ENCODE data around the gene CLIC6.
A peak's percentile ranks its signal among the peaks of the same experiment; 100 is the strongest.

Gene CLIC6

DNA sequence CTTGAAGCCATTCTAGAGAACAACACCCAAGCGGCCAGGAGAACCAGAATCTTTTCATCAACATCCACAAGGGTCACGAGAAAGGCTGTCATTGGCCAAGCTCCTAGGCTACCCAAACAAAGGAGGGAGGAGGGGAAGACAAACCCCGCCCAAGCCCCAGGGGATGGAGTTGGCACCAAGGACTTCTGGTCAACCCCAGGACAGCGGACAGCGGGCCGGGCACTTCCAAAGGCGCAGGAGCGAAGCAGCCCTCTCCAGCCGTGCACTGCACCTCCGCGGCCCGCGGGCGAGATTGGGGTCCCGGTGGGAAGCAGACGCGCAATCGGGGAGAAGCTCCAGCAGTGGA, at the start of gene CLIC6:
Gene CLIC6 (plus strand): TSS at position 192 of the 346 bp plus-strand sequence. CDS start 395 bp downstream, outside the sequence.
- no peak for DNase-seq

DNA sequence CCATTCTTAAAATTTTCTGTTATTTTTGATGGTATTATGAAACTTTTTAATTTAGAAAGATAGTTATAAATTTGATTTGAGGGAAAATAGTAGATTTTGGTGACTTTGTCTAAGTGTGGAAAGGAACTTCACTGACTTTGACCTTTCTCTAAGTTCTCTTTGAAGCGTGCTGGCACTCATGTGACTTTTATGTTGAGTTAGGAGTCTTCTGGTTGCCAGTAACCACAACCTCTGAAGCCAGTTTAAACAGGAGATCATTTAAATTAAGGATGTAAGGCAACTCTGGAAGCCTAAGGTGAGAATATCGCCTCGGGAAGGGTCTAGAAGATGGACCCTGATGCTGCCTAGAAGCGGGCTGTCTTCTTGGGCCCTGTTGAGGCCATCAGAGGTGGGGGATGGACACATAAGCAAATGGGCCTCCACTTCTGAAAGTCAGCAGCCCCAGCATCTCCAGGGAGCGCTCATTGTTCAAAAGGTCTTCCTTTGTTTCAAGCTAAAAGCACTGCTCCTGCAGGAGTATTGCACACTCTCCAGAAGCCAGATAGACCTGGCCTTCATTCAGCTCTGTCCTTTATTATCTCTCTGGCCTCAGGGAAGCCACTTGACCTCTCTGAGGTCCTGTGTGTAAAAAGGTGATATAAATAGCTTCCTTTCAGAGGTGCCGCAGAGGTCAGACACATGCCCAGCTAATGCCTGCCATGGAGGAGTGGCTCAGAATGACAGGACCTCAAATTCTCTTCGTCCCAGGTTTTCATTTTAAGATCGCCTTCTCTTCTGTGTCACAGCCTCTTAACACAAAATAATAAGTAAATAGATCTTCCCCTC, 48.7 kb upstream of the CLIC6 start:
- DNase-seq, result no peak

DNA sequence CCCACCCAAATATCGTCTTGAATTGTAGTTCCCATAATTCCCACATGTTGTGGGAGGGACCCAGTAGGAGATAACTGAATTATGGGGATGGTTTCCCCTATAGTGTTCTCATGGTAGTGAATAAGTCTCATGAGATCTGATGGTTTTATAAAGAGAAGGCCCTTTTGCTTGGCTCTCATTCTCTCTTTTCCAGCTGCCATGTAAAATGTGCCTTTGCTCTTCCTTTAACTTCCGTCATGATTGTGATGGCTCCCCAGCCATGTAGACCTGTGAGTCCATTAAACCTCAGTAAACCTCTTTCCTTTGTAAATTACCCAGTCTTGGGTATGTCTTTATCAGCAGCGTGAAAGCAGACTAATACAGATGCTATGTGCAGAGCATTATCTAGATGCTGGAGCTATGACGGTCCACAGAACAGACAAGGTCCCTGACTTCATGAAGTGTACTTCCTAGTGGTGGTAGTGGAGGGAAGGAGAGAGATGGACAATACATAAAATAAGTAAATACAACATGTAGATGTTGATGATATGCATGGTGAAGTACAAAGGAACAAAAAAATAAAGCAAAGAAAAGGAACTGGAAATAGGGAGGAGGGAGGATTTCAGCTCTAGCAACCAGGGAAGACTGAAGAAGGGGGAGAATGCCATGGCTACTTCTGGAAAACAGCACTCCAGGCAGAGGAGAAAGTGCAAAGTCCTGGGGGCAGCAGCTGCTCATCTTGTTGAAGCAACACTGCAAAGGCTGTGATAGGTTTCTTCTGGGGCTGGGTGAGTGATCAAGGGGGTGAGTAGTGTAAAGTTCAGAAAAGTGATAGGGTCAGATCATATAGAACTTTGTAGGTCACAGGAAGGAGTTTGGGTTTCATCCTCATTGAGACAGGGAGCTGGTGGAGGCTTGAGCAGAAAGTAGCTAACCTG, 47.1 kb upstream of the CLIC6 start:
- DNase-seq, result no peak

DNA sequence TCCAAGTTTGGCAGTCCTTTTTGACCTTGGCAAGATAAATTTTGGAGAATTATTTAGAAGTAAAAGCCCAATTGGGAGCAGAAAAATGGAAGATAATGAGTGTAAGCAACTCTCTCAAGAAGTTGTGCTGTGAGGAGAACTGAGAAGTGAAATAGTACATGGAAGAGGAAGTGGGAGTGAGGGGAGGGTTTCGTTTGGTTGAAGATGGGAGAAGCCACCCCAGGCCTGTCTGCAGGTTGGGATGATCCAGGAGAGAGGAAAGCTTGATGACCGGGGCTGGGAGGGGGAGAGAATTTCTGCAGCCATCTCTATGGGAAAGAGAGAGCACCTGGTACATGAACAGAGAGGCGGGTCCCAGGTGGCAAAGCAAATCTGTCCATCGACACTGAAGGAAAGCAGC, 45.3 kb upstream of the CLIC6 start:
- no peak for DNase-seq

DNA sequence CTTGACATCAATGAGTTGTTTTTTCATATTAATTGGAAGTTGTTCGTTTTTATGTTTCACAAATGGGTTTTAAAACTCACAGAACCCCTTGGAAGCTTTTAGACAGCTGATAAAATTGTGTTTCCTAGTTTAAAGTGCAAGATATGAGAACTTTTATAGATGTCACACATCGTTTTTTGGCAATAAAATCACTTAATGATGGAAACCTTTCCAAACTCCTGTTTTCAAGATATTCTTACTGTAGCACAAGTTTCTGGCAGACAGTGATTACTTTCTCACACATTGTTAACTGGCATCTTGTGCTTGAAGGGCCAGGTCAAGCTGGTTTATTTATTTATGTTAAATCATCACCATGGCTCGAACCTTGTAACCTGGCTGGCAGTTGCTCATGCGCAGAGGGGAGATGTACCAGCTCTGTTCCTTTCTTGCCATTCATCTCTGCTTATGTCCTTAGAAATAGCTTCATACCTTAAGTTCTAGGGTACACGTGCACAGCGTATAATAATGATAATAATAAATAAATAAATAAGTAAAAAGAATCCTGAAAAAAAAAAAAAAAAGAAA, 43.7 kb upstream of the CLIC6 start:
- no peak for DNase-seq

DNA sequence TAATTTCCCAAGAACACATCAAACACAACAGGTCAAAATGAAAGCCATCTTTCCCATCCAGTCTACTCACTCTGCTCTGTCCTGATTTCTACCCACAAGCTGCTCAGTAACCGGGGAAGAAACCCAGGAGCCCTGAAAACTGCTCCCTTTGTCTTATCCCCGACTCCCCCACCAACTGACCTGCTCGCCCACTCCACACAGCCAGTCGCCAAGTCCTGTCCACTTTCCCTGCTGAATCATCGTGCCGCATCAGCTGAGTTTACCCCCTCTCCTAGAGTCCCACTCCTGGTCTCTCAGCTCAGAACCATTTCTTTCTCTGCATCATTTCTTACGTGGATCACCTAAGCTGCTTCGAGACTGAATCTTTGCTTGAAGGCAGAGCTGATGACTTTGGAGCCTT, 42.7 kb upstream of the CLIC6 start:
- no peak for DNase-seq

DNA sequence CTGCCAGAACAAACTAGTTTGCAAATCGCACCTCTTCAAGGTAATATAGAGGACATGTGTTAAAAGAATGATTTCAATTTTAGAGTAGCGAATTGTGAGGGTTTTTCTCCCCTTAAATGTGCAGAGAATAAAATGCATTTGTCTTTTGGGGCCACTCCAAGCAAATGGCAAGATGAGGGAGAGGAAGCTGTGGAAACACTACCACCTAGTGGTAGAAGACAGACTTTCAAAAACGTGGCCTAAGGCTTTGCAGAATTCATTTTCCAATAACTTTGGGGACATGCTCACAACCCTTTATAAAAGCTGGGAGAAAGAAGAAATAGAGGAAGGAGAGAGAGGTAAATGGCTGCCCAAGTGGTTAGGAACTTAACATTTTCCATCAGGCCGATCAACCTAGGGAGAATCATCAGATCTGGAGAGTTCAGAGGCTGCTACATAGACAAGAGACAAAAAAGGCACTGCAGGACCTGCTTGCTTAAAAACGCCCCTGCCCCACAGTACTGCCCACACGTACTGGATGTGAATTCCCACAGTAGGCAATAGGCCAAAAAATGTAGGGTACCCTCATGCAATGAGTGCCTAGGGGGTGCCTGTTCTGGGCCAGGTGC, 38.2 kb upstream of the CLIC6 start:
- peak; percentile 47 for DNase-seq

DNA sequence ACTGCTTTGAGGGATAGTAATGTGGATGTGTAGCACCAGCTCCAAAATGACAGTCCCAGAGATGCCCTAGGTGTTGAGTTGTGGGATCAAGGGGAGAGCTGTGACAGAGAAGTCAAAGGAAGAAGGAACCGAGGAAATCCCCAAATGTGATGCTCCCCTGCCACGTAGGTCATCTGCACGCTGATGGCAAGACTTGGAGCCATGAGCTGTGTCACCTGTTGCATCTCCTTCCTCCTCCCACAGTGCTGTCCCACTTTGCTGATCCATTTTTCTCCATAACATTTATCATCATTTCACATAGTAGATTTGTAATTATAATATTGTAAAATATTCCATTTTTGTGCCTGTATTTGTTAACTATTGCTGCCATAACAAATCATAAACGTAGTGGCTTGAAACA, 36.3 kb upstream of the CLIC6 start:
- no peak for DNase-seq

DNA sequence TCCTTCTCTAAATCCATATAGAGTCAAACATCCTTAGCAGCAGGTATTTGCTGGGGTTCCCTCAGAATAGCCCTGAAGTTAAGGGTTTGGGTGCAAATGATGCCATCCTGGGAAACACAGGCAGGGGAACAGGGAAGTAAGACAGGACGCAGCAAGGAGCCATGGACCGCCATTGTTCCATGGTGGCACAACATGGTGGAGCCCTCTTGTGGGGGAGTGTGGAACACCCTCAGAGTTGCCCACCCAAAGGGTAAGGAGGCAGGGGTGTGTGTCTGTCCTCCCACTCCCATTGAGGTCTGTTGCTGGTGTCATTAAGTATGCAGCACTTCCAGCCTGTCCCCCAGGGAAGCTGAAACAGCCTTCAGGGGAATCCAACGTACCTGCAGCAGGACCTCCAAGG, 33.5 kb upstream of the CLIC6 start:
- no peak for DNase-seq

DNA sequence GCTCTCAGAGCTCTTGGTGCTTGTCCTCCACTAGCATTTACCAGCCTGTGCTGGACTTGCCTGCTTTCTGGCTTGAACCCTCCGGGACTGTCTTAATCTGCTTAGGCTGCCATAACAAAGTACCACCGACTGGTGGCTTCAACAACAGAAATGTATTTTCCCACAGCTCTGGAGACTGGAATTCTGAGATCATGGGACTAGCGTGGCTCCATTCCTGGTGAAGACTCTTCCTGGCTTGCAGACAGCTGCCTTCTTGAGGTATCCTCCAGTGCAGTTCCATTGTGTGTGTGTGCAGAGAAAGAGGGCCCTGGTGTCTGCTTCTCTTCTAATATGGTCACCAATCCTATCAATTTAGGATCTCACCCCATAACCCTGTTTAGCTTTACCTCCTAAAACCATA, 31.8 kb upstream of the CLIC6 start:
- DNase-seq, result no peak

DNA sequence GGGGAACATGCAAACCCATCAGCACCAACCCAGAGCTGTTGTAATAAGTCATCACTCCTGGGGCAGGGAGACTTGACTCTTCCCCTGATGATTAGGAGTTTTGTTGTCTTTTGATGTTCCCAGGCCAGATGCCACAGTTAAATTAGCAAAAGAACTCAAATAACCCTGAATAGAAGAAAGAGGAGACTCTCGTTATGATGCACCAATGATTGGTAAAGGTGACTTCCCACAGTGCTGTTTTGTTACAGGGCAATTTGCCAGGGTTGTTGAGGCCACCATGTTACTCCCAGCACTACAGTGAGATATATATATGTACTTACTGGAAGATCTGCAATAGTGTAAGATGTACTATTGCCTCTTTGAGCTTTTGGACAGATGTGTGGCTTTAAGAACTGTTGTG, 29.5 kb upstream of the CLIC6 start:
- no peak for DNase-seq

DNA sequence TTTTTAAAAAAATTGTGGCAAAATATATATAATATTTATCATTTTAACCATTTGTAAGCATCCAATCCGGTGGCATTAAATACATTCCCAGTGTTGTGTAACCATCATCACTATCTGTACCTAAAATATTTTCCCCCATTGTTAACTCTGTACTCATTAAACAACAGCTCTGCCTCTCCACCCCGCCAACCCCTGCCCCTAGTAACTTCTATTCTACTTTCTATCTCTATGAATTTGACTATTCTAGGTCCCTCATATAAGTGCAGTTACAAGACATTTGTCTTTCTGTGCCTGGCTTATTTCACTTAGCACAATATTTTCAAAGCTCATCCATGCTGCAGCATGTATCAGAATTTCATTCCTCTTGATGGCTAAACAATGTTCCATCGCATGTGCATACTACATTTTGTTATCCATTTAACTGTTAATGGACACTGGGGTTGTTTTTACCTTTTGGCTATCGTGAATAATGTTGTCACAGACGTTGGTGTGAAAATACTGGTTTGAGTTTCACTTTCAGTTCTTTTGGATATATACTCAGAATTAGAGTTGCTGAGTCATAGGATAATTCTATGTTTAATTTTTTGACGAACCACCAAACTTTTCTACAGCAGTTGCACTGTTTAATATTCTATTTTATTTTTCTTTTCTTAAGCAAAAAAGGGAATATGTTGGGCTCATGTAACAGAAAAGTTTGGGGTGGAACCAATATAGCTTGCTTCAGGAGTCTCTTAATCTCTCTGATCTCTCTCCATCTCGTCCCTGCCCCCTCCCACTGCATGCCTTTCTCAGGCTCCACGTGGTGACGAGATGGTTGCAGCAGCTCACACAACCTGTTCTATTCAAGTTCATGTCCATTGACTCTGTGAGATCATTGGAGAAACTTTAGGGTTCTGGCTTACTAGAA, 28.7 kb upstream of the CLIC6 start:
- DNase-seq, result no peak

DNA sequence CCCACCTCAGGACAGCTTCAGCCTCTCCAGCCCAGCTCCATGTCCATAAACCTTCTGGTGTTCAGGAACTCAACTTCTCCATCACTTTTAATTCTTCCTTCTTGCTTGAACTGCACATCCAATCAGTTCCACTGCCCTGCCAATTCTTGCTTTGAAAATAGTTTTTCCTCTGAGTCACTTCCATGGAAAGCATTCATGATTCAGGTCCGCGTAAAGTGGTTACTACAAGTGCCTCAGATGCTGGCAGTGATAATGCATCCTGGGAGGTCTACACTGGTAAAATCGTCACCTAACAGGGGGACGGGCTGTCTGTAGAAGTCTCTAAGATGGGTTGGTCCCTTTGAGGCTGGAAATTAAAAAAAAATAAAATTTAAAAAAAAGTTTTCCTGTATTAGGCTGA, 27.9 kb upstream of the CLIC6 start:
- no peak for DNase-seq

DNA sequence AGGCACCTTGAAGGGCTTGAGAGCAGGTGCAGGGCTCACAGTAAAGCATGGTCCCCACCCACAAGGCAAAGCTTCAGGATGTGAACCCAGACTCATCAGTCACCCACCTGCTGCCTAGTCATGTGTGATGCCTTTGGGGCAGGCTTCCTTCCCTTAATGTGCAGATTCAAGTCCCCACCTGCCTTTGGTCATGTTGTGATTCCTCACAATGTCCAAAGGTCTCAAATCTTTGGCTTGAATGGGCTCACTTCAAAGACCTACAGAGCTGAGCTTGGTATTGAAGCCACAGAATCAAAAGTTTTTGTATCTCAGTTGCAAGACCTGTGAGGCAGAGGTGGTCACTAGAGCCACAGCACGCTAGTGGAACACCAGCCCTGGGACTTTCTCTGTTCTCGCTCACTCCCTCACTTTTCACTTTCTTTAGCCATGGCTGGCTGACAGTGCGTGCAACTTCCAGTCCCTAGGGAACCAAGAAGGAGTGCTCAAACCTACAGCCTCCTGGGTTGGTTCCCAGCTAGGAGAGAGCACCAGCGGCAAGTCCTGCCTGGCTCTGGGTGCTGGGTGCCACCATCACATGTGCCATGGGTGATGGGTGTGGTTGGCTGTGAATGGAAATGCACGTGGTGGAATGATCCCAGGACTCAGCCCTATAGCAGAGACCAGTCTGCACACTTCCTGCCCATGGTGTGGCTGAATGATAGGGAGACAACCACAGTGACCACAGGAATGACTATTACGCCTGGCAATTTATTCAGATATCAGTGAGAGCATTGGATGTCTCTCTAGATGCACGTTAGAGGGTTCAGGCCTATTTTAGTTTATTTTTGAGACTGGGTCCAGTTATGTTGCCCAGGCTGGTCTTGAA, 26.4 kb upstream of the CLIC6 start:
- no peak for DNase-seq

DNA sequence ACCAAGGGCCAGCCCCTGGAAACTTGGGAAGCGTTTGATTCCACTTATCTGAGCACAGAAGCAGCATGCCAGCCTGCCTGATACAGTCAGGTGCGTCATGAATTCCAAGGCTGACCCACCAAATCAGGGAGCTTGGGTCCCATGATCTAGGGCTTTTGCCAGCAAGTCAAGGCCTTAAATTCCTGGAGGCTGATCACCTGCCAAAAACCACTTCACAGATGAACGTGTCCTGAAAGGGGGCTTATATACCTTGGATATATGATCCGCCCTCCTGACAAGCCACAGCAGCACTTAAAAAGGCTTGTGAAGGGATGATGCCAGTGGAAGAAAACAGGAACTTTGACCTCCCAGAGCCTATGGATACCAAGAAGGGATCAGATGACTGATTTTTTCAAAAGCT, 24.0 kb upstream of the CLIC6 start:
- DNase-seq, result no peak

DNA sequence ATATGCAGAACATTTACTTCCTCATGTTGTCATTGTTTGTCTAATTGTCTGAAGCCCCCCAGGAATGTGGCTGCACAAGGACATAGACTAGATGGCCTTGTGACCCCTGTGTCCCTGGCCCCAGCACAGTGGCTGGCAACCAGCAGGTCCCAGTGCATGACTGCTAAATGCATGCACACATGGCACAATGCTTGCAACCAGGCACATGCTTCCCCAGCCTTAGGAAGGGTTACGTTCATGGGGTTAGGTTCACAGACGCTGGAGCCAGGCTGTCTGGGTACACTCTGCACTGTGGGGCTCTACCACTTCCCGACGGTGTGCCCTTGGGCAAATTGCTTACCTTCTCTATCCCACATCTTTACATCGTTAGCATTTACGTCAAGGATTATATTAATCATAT, 21.2 kb upstream of the CLIC6 start:
- no peak for DNase-seq

DNA sequence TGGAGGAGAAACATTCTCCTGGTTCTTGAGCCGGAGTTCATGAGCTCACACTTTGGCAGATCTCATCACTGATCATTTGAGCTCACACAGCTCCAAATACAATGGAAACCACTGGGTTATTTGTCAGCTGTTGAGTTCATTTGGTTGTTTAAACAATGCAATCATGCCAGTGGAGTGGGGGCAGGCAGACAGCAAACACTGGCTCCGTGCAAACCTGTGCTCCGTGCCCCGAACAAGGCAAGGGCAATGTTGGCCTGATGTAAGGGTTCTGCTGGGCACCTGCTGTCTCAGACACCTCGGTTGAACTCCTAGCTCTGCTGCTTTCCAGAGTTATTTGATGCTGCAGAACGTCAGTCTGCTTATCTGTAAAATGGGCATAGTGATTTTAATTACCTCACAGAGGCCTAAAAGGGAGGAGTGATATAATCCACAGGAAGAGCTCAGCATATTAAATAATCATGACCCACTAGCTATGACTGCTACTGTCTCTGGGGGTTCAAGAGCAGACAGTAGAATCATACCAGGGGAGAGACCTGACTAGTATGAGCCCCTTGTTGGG, 20.0 kb upstream of the CLIC6 start:
- no peak for DNase-seq

DNA sequence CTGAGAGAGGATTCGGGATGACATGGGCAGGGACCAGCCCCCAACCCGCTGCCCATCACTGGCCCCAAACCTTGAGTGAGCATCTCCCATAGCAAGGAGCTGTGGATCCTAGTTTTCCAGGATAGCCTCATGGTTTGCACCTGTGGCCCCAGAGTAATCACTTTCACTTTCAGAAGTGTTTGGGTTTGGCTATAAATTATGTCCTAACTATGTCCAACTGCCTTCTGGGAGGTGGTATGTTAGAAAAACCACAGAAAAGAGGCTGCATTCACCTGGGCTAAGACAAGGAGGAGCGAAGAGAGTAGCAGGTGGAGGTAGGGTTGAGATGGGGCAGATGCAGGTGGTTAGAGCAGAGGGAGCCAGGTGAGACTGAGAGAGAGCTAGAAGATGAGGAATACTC, 19.4 kb upstream of the CLIC6 start:
- no peak for DNase-seq

DNA sequence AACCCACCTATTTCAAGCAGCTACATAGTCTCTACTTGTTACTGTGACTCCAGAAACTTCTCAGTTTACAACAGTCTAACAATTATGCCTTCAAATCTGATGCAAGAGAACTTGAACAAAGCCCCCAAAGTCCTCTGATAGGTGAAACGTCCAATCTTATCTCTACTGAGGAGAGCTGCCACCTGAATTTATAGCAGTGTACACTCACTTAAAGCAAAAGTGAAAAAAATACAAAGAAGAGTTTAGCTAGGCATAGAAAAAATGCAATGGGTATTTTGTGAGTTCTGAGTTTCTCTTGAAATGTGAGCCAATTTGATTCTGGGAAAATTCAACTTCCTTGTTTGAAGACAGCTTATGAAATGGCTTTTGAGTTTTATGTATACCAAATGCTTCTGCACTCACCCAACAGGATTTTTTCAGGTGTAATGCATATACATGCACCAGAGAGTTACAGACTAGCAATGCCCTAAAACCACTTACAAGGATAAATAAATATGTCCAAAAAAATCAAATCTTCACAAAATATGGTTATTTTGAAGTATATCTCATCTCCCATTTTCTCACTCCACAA, 17.8 kb upstream of the CLIC6 start:
- DNase-seq, result no peak

DNA sequence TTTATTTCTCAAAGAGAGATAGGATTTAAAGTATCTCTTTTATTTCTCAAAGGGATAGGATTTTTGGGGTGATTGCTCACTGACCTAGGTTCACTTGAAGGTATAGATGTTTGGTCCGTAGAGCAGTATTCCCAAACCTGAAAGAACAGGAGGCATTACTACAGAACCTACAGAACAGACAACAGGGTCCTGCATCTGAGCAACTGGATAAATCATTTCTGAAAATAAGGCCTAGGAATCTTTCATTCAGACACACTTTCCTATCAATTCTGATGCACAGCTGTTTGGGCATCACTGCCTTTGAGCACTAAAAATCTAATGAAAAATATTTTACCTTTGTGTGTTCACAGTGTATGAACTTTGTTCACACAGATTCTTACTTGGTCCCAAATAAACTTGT, 17.2 kb upstream of the CLIC6 start:
- no peak for DNase-seq

DNA sequence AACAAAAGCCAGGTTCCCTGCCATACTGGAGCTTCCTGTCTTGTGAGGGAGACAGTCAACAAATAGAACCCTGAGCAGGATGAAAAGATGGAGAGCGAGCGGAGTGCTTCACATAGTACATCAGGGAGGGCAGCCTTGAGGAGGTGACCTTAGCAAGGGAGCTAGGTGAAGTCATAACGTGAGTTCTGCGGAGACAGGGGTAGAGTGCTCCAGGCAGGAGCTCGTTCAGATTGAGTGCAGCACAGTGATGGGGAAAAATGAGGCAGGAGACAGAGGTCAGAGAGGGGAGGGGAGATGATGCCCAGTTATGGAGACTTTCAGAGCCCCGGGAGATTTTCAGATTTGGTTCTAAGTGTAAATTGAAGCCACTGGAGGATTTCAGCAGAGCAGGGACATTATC, 15.3 kb upstream of the CLIC6 start:
- no peak for DNase-seq
